GM06990 (cell line): ENCODE results near the gene SH3PXD2A.

ENCODE experiments used
- DNase-seq: peaks from one replicate; pipeline ENCODE4 v3.0.0-alpha.2; 2011; ENCODE audit not compliant: insufficient read length; ENCODE audit errors: extremely low read depth
- H3K27me3 ChIP-seq: replicated peaks from 2 replicates; pipeline ENCODE4 v1.6.0; 2011; ENCODE audit warnings: low read length; ENCODE audit not compliant: control insufficient read depth, insufficient read depth
- H3K36me3 ChIP-seq: 2 replicates; pipeline ENCODE4 v1.5.1; 2011; ENCODE audit warnings: low read length; ENCODE audit not compliant: control insufficient read depth, insufficient read depth
- H3K4me3 ChIP-seq: replicated peaks from 2 replicates; pipeline ENCODE4 v1.5.1; 2011; ENCODE audit warnings: low read depth, mild to moderate bottlenecking, control low read depth, low read length
- TF ChIP-seq, protein P1 (sequence below): IDR thresholded peaks from 2 replicates; pipeline ENCODE4 v1.5.1; 2011; ENCODE audit warnings: low read length, control low read depth, mild to moderate bottlenecking, inconsistent platforms; ENCODE audit not compliant: insufficient read depth, poor library complexity, severe bottlenecking

SH3PXD2A gene

DNA sequence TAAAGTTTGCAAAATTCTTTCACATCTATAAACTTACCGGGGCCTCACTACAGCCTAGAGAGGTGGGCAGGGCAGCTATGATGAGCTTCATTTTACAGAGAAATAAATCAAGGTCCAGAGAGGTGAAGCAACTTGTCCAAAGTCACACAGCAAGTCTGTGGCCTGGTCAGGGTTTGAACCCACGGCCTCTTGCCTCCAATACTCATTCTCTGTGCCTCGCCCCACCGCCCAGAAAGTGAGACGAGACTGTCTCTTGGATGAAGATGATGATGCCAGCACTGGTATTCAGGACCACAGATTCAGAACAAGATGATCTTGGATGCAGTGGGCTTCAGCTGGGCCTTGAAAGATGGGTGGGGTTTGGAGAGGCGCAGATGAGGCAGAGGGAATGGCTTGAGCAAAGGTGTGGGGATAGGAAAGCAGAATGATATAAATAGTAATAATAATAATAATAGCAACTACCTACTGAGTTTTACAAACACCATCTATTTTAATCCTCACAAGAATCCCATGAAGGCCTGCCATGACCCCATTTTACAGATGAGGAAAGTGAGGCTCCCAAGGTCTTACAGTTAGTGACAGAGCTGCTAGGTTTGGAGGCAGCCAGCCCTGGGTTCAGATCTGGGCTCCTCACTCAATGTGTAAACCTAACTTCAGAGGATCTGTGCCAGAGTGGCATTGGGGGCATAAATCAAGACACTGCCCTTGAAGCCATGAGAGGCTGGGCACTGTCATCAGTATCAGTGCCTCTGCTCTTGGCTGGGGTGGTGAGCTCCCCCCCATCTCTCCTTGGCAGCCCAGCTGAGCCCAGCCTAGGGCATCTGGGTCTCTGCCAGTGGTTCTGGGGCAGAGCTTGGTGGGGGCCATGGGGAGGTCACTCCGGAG, 291.9 kb downstream of the SH3PXD2A start:
- Histone ChIP-seq H3K36me3 (no peaks in the 10 kb centered on the region), H3K4me3 (no peak overlapping the region), H3K27me3 (peaks cover 2% of the 10 kb centered on the region; the same call in 1 of the 2 replicates)
- TF ChIP-seq, protein P1, sequence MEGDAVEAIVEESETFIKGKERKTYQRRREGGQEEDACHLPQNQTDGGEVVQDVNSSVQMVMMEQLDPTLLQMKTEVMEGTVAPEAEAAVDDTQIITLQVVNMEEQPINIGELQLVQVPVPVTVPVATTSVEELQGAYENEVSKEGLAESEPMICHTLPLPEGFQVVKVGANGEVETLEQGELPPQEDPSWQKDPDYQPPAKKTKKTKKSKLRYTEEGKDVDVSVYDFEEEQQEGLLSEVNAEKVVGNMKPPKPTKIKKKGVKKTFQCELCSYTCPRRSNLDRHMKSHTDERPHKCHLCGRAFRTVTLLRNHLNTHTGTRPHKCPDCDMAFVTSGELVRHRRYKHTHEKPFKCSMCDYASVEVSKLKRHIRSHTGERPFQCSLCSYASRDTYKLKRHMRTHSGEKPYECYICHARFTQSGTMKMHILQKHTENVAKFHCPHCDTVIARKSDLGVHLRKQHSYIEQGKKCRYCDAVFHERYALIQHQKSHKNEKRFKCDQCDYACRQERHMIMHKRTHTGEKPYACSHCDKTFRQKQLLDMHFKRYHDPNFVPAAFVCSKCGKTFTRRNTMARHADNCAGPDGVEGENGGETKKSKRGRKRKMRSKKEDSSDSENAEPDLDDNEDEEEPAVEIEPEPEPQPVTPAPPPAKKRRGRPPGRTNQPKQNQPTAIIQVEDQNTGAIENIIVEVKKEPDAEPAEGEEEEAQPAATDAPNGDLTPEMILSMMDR, result no peak
- DNase-seq, result no peak

DNA sequence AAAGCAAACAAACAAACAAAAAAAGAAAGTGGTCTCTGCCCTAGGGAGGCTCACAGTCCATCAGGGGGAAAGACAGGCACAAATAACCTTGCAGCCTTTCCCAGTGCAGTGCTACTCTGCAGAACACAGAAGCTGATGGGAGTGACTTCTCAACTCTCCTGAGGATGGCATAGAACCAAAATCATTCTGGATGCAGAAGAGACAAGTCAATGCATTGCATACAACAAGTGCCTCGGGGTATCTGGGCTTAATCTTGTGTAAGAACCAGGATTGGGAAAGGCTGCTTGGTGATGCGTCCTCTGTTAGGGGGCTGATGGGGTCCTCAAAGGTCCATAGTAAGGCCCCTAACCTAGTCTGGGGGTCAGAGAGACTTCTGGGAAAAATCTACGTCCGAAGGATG, 293.0 kb downstream of the SH3PXD2A start:
- TF ChIP-seq, protein P1, result no peak
- Histone ChIP-seq H3K36me3 (no peaks in the 10 kb centered on the region), H3K4me3 (no peak overlapping the region), H3K27me3 (peaks cover 4% of the 10 kb centered on the region; the same call in 1 of the 2 replicates)
- DNase-seq, result no peak

DNA sequence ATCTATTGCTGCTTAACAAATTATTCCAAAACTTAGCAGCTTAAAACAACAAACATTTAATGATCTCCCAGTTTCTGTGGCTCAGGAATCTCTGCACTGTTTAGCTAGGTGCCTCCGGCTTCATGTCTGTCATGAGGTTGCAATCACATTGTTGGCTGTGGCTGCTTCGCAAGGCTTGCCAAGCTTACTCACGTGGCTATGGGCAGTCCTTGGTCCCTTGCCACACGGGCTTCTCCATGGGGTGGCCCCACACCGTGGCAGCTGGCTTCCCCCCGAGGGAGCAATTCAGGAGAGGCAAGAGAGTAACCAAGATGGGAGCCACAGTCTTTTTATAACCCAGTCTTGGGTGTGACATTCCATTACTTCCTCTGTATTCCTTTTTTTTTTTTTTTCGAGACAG, 294.5 kb downstream of the SH3PXD2A start:
- DNase-seq, result no peak
- H3K4me3 ChIP-seq, result no peak overlapping the region
- no peaks in the 10 kb centered on the region for H3K36me3 ChIP-seq
- peaks cover 5% of the 10 kb centered on the region; the same call in 1 of the 2 replicates for H3K27me3 ChIP-seq
- TF ChIP-seq, protein P1, result no peak

DNA sequence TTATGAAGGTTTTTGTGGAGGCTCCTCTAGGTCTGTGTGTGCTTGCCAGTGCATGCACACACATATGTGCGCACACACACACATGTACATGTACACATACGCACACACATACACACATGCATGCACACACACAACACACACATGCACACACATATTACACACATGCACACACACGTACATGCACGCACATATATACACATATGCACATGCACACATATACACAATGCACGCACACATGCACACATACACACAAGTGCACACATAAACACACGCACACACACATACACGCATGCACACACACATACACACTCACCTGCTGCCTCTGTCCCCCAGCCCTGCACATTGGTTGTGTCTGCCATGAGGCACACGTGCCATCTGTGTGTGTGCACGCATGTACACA, 295.6 kb downstream of the SH3PXD2A start:
- no peak for DNase-seq
- Histone ChIP-seq H3K4me3 (no peak overlapping the region), H3K36me3 (no peaks in the 10 kb centered on the region), H3K27me3 (peaks cover 5% of the 10 kb centered on the region; the same call in 1 of the 2 replicates)
- TF ChIP-seq, protein P1, result no peak

DNA sequence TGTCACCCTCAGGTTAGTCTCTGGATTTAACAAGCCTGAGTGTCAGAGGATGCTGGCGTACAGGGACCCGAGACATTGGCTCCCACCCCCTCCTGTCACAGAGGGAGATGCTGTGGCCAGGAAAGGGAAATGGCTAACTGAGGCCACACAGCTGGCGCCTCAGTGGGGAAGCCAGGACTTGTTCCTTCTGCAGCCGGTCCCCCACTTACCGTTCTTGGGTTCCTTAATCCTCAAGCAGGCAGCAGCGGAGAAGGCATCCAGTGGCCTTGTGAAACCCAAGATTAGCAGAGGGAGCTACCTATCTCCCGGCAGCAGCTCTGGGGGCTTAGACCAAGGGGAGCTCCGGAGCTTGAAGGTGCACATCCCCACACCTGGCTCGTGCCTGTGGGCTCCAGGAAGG, 296.5 kb downstream of the SH3PXD2A start:
- H3K4me3 ChIP-seq, result no peak overlapping the region
- peaks cover 5% of the 10 kb centered on the region; the same call in 1 of the 2 replicates for H3K27me3 ChIP-seq
- no peak for DNase-seq
- TF ChIP-seq, protein P1, result no peak
- no peaks in the 10 kb centered on the region for H3K36me3 ChIP-seq

DNA sequence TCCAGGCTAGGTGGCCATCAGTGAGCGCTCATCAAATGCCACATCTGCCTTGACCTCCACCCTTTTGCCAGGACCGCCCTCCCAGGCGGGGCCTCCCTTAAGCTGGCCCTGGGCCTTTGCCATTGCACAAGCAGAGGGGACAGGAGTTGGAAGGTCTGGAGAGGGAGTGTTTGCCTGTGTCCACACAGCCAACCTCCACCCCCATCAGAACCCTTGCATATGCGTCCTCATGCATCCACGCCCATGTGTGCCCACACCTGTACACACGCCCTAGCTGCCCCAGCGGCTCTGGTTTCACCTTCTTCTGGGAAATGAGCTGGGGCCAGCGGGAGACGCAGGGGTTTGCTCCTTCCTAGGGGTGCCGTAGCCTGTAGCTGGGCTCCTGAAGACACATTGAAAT, 297.9 kb downstream of the SH3PXD2A start:
- no peaks in the 10 kb centered on the region for H3K36me3 ChIP-seq
- DNase-seq, result no peak
- TF ChIP-seq, protein P1, result no peak

More for the DNA sequence above, 297.9 kb downstream of the SH3PXD2A start:
- H3K4me3 ChIP-seq, result no peak overlapping the region
- H3K27me3 ChIP-seq, result peaks cover 5% of the 10 kb centered on the region; the same call in 1 of the 2 replicates
